NCI-H1048 (cell line): ENCODE results near the gene MMP24OS.
"Not testable (repeated sequence)": the region's sequence is repeated elsewhere in the genome, so short reads cannot be mapped to it uniquely, and the experiment has no call there.

ENCODE experiments used
- DNase-seq: peaks from one replicate; lab custom pipeline; 2025; lab: John Stamatoyannopoulos, UW

MMP24OS gene

DNA sequence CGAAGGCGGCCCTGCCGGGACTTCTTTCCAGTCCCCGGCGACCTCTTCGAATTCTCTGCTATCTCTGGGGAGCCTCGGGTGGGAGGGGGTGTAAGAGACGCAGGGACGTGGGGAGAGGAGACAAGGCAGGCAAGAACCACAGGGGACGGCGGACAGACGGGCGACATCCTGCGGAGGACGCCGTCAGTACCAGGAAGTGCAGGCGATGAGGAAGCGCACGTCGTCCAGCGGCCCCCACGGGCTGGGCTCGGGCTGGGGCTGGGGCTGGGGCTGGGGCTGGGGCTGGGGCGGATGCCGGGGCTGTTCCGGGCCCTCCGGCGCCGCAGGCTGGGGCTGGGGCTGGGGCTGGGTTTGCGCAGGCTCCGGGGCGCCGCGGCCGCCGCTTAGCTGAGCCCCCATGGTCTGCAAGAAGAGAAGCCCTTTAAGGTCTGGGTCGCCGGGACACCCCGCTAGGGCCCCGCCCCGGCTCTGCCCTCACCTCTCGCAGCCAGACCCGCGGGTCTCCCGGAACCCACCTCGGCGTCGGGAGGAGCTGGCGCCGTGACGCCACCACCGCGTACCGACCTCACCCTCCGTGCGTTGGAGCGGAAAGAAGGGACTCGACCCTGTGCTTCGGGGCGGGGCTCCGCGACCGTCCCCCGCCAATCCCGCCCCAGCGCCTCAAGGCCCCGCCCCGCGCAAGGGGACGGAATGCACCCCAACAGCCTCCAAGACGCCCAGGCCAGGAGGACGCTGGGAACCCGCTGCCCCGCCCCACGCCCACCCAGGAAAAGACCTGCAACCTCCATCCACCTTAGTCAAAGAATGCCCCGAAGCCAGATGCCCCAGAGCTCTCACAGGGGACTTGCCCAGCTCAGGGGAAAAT, at the start of gene MMP24OS:
Gene MMP24OS (minus strand): TSS at position 592 of the 865 bp plus-strand sequence. CDS start 193 bp downstream, at position 399.
- peak; percentile 75 for DNase-seq

GRCh38 chr20:35327074-35327976, 49.4 kb upstream of the MMP24OS start:
- no peak for DNase-seq

GRCh38 chr20:35326740-35327073, 48.8 kb upstream of the MMP24OS start:
- no peak for DNase-seq

- no peak for DNase-seq
These were observed 48.3 kb upstream of the MMP24OS start for GRCh38 chr20:35326021-35326739.

GRCh38 chr20:35325401-35325800, 47.5 kb upstream of the MMP24OS start:
- DNase-seq, result no peak

GRCh38 chr20:35320396-35321126, 42.6 kb upstream of the MMP24OS start:
- no peak for DNase-seq

DNA sequence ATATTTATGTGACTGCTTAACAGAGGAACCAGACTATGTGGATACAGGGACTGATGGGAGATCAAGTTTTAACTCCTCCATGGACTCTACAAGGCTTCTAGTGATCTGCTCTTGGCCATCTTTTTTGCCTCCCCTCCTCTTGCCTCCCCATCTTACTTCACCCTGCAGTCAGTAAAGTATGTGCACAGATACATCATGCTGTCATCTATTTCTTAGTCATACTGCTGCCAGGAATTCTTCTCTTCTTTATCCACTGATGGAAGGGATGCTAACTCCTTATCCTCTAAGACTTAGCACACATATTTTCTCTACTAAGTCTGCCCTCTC, 41.9 kb upstream of the MMP24OS start:
- DNase-seq, result no peak

DNA sequence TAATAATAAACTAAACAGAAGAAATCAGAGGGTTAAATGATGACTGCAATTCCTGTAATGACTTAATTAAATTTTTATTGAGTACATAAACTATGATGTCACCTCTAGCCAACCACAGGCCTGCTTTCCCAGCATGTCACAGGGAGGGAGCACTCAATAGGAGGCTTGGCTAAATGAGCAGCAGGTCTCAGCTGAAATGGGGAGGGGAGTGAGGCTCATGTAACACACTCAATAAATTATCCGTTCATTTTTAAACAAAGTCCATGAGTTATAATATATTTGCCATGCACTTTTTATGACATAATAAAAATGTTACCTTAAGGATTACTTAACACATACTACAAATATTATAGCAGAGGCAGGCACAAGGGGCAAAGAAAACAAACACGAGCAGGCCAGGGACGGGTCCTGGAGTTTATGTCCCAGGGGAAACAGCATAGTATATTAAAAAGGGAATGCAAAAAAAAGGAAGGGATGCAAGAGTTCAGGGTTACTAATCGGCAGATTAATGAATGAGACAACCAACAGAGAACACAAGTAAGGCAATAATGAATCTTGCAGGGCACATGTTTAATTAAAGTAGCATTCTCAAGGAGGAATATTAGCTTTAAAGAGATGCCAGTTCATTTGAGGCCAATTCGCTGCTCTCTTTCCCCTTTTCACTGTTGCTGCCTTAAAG, 41.4 kb upstream of the MMP24OS start:
- no peak for DNase-seq

DNA sequence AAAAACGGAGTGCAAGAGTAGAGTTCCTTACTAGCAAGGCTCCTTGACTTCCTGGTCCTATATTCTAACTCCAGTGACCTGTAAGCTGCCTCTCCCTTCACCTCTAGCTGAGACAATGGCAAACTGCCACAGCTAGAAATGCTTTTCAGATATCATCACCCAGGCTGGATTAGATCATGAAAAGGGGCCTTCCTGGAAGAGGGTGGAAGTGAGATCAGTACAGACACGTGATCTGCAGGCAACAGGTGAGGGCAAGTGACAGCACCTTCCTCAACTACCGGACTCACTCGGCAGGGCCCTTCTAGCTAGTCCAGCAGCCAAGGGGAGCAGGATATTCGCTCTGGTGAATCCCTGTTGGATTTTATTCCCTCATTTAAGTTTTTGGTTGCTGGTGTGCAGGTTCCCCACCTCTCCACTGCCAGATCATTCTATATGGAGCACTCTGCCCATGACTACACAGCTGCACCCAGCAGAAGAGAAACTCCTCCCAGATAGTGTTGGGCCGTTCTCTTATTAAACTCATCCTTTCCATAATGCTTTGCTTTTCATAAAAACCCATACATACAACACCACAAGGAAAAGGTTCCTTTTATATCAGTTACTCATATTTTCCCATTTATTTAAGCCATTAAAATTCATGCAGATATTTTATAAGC, 40.7 kb upstream of the MMP24OS start:
- DNase-seq, result no peak

DNA sequence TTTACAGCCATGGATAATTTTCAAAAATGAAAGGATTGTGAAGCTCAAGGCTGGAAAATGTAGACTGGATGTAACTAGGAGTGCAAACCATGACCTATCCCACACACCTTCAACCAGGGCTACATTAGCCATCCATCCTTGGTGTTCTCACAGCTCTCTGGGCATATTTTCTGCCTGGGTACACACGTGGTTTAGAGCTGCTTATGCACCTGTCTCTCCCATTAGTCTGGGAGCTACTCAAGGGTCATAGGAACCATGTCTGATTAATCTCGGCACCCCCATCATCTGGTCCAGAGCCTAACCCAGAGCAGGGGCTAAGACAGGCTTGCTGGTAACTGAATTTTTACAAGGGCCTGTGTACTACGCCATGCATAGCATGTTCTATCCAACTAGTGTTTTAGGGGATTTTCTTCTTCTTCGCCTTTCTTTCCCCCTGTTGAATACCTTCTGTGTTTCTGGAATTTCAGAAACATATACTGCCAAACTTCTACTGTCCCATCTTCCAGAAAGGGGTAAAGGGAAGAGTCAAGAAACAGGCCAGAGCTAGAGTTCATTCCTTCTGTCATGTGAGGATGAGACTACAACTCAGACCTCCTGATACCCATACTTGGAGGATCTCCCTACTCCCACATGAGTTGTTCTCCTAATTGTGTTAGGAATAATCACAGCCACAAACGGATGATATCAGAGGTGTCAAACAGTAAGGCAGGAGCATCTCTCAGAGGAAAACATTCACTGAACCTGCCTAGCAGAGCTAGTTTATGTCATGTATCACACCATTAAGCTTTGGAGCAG, 39.7 kb upstream of the MMP24OS start:
- no peak for DNase-seq

GRCh38 chr20:35316086-35316485, 38.2 kb upstream of the MMP24OS start:
- no peak for DNase-seq

GRCh38 chr20:35315632-35316020, 37.7 kb upstream of the MMP24OS start:
- DNase-seq, result not testable (repeated sequence)

GRCh38 chr20:35314816-35315631, 37.1 kb upstream of the MMP24OS start:
- DNase-seq, result no peak

- DNase-seq, result no peak
These were observed 34.4 kb upstream of the MMP24OS start for GRCh38 chr20:35312318-35312717.

- DNase-seq, result no peak
These were observed 33.9 kb upstream of the MMP24OS start for GRCh38 chr20:35311822-35312221.

DNA sequence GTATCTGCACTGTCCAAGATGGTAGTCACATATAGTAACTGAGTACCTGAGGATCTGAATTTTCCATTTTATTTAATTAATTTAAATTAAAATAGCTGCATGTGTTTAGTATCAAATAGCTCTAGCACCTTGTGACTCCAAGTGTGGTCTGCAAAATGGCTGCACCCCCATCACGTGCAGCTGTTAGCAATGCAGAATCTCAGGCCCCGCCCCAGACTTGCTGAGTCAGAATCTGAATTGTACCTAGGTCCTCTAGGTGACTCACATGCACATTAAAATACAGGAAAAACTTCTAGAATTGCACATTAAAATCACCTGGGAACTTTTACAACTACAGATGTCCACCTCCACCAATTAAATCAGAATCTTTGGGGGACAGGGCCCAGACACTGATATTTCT, 33.5 kb upstream of the MMP24OS start:
- no peak for DNase-seq

DNA sequence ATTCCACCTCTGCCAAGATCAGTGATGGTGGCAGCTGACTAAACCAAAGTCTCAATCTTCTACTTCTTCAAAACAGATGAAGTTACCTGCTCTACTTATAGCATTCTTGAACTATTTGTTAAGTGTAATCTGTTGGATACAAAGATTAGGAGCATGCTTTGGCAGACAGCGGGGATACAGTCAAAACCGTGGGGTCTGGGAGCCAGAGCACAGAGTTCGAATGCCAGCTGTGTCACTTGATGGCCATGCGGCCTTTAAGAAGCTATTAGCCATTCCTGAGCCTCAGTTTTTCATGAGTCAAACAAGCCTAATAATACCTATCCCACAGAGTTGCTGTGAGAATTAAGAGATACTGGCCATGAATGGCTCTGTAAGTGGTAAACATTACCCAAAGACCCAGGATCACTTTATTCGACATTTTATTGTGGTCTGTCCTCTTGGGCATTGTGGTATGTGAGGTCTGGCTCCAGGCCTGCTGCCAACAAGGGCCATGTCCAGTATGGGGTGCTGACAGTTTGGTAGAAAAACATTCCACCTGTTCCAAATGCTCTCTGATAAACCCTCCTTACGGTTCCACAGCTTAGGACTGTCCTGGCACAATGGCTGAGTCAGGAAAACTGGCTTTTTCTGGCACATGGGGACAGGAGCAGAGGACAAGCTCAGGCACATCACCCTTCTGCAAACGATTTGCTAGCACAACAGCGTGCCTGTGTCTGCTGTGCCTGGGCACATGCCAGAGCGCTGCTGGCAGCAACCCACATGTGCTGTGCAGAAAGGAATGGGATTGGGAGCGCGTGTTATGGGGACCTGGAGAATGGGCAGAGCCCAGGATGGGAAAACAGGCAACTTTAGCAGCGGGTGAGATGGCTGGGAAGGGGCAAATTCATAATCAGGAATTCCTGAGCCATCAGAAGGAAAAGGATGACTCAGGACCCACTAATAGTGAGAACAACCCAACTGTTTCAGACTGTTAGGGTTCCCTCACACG, 30.0 kb upstream of the MMP24OS start:
- DNase-seq, result no peak
